ENCODE results near the gene ASTN1. TPM values are rescaled to one million over a fixed set of nuclear protein-coding genes. Genes with fewer than 3 reads are reported as not detected.

ASTN1 gene
- polyA plus RNA-seq, 1 experiment: 0.09 TPM

GRCh38 chr1:177116941-177117340, 47.6 kb downstream of the ASTN1 start:
- Histone ChIP-seq H3K27me3 (ENCODE audit: control insufficient read depth, insufficient read depth, low read length) (no peaks in the 10 kb centered on the region), H3K27ac (ENCODE audit: low read depth, low read length) (no peak overlapping the region), H3K4me3 (ENCODE audit: low read depth, low read length) (no peak overlapping the region), H3K9me3 (ENCODE audit: control insufficient read depth, insufficient read depth, low read length) (no peaks in the 10 kb centered on the region)
- ChIA-PET CTCF (no interaction called here), POLR2A (no interaction called here)
- no peak for DNase-seq (ENCODE audit: low read depth, low spot score)
- no peak for TF ChIP-seq CTCF (IDR thresholded peaks at IDR 0.05; ENCODE audit: low read depth, low read length)

GRCh38 chr1:177106614-177107365, 57.7 kb downstream of the ASTN1 start:
- CTCF ChIA-PET: interaction anchor here (0.6 kb wide), 1 partner anchor 422 kb away, joined by 3 read pairs; no protein-coding TSS in a partner anchor
- Histone ChIP-seq H3K27ac (ENCODE audit: low read depth, low read length) (no peak overlapping the region), H3K4me3 (ENCODE audit: low read depth, low read length) (no peak overlapping the region), H3K9me3 (ENCODE audit: control insufficient read depth, insufficient read depth, low read length) (no peaks in the 10 kb centered on the region), H3K27me3 (ENCODE audit: control insufficient read depth, insufficient read depth, low read length) (no peaks in the 10 kb centered on the region)
- POLR2A ChIA-PET: no interaction called here
- no peak for TF ChIP-seq CTCF (IDR thresholded peaks at IDR 0.05; ENCODE audit: low read depth, low read length)
- no peak for DNase-seq (ENCODE audit: low read depth, low spot score)

DNA sequence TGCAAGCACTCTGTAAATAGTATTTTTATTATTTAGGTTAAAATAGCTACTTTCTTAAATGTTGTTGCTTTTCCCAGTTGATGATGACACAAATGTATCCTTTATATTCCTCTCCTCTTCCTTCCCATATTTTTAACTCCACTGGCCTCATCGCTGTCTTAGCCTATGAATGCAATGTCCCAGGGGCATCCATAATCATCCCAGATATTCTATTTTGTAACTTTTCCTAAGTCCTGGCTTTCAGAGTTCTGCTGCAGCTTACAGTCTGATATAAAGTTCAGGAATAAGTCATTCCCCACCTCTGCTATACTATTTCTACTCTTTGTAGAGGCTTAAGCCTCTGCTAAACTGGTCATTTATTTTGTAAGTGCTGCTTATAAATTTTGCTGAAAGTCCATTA, 58.3 kb downstream of the ASTN1 start:
- POLR2A ChIA-PET: no interaction called here

GRCh38 chr1:177103005-177103852, 61.3 kb downstream of the ASTN1 start:
- CTCF ChIA-PET: no interaction called here
- POLR2A ChIA-PET: no interaction called here
- no peak for DNase-seq (ENCODE audit: low read depth, low spot score)

More for the DNA sequence above, 58.3 kb downstream of the ASTN1 start:
- Histone ChIP-seq H3K27ac (ENCODE audit: low read depth, low read length) (no peak overlapping the region), H3K4me3 (ENCODE audit: low read depth, low read length) (no peak overlapping the region), H3K27me3 (ENCODE audit: control insufficient read depth, insufficient read depth, low read length) (no peaks in the 10 kb centered on the region), H3K9me3 (ENCODE audit: control insufficient read depth, insufficient read depth, low read length) (no peaks in the 10 kb centered on the region)
- CTCF ChIA-PET: no interaction called here
- no peak for TF ChIP-seq CTCF (IDR thresholded peaks at IDR 0.05; ENCODE audit: low read depth, low read length)
- DNase-seq (ENCODE audit: low read depth, low spot score): no peak

More at GRCh38 chr1:177103005-177103852, 61.3 kb downstream of the ASTN1 start:
- TF ChIP-seq CTCF (IDR thresholded peaks at IDR 0.05; ENCODE audit: low read depth, low read length): no peak
- no peak overlapping the region for H3K4me3 ChIP-seq (ENCODE audit: low read depth, low read length)
- H3K9me3 ChIP-seq (ENCODE audit: control insufficient read depth, insufficient read depth, low read length): no peaks in the 10 kb centered on the region
- H3K27me3 ChIP-seq (ENCODE audit: control insufficient read depth, insufficient read depth, low read length): no peaks in the 10 kb centered on the region
- no peak overlapping the region for H3K27ac ChIP-seq (ENCODE audit: low read depth, low read length)

Data from AG04450 (cell line).